Ovary (tissue), 9 donors: ENCODE data around the gene AP4S1. TPM values are rescaled to one million over a fixed set of nuclear protein-coding genes. Genes with fewer than 3 reads are reported as not detected.

ENCODE experiments used
- DNase-seq, 5 donors: peaks; one replicate each; pipeline ENCODE4 v3.0.0-alpha.2; 2019 to 2020
- H3K27ac ChIP-seq, 2 donors: fragments of 200-600 bp; one replicate each; pipeline versions ENCODE4 v1.5.1 to v1.8.0; 2019 to 2022
- H3K27me3 ChIP-seq: fragments of 200-600 bp; one replicate; pipeline ENCODE4 v1.8.0; 2022
- H3K36me3 ChIP-seq: fragments of 200-600 bp; sonication (generic); one replicate; pipeline ENCODE4 v1.5.1; 2019
- H3K4me1 ChIP-seq: one replicate; pipeline ENCODE4 v1.8.1; 2013; ENCODE audit warnings: mild to moderate bottlenecking, moderate library complexity; ENCODE audit not compliant: insufficient read depth
- H3K4me3 ChIP-seq: fragments of 200-600 bp; sonication (generic); one replicate; pipeline ENCODE4 v1.5.1; 2017
- H3K9me3 ChIP-seq, 2 donors: fragments of 200-600 bp in 1 of 2; sonication (generic) in 1 of 2; one replicate each; pipeline versions ENCODE4 v1.5.1 to v1.8.1; 2013 to 2019; ENCODE audit warnings: mild to moderate bottlenecking in 1 of 2, moderate library complexity in 1 of 2
- CTCF ChIP-seq, 3 donors: fragments of 450-650 bp in 2 of 3; fragments of 200-600 bp in 1 of 3; IDR thresholded peaks; one replicate each; pipeline versions ENCODE4 v1.5.1 to v1.8.0; 2016 to 2022; ENCODE audit warnings: antibody characterized with exemption in 3 of 3, mild to moderate bottlenecking in 1 of 3
- EP300 ChIP-seq: sonication (generic); formaldehyde crosslinking; IDR thresholded peaks from one replicate; pipeline ENCODE4 v1.6.1; 2017; ENCODE audit warnings: antibody characterized with exemption
- POLR2A ChIP-seq: fragments of 450-650 bp; IDR thresholded peaks from one replicate; pipeline ENCODE4 v1.6.1; 2017; ENCODE audit warnings: antibody characterized with exemption, mild to moderate bottlenecking, moderate library complexity
- WGBS, 3 donors: extraction: QIAGEN DNeasy Blood & Tissue Kit in 1 of 3; methylation state at CpG; one replicate each; pipeline versions ENCODE4 v1.1.5 to v1.1.7; 2013 to 2017; 5-methylcytosine and 5-hydroxymethylcytosine counted together
- intact Hi-C, 4 donors: fragments of 100-400 bp; cut with DNase I; formaldehyde crosslinking; loops; one replicate each; pipeline versions ENCODE4 v1.11.0 to v1.15.1; 2022 to 2023
- polyA plus RNA-seq, 2 donors: library from polyadenylated mRNA; stranded (reverse); fragments of 200-250 nt in 1 of 2; fragments of 350-450 nt in 1 of 2; fragmentation: Illumina TruSeq in 1 of 2; extraction: RNeasy Lipid Tissue Mini Kit (QIAGEN cat#74804) in 1 of 2; gene quantifications; one replicate each; pipeline ENCODE4 v1.2.3, GENCODE V29; 2013 to 2014
- total RNA-seq, 7 donors: library from RNA; depleted of rRNA in 2 of 7; stranded (reverse); fragments of >200 nt in 2 of 7; fragmentation: NEBNext Ultra II Directional in 3 of 7; extraction: Animal tissue kit (Norgen Biotek cat#: 25700) in 3 of 7; gene quantifications; one replicate each; pipeline versions ENCODE4 v1.1.0 to v1.2.4, GENCODE V29; 2016 to 2023
- donor health status: DM: no; HTN: no; CAD: no; lungs with moderate emphysema.
- donor health status: DM: no; HTN: no; CAD: no.
- donor health status: Bipolar disorder and iron deficiency.
- donor health status: DM: yes; HTN: yes; CAD: no.
- donor health status: DM: no; HTN: no; CAD: no.
- donor health status: DM: yes; HTN: yes; CAD: no.

Gene AP4S1
- total and polyA plus RNA-seq, 9 donors, result 7.9 to 19.3 (median 12.8) TPM

- Histone ChIP-seq H3K27me3 (no peaks in the 10 kb centered on the region), H3K9me3 (no peaks in the 10 kb centered on the region), H3K27ac (no peak overlapping the region), H3K36me3 (no peaks in the 10 kb centered on the region), H3K4me1 (peaks cover 2% of the 10 kb centered on the region), H3K4me3 (no peak overlapping the region)
- no peak for DNase-seq
- TF ChIP-seq EP300, result no peak
- TF ChIP-seq POLR2A, result no peak
- no peak for TF ChIP-seq CTCF (IDR thresholded peaks at IDR 0.05)
- intact Hi-C loops, result no loop called here
- WGBS, 3 donors, result 92 to 94% (median 92%) methylated on average over 5 of the region's 5 CpGs
These were observed 5.0 kb downstream of the AP4S1 start for GRCh38 chr14:31030469-31030868.

GRCh38 chr14:31036552-31036951 lies 11.1 kb downstream of the AP4S1 start:
- Histone ChIP-seq H3K27ac (no peak overlapping the region), H3K4me3 (no peak overlapping the region), H3K9me3 (no peaks in the 10 kb centered on the region), H3K36me3 (no peaks in the 10 kb centered on the region), H3K27me3 (no peaks in the 10 kb centered on the region), H3K4me1 (peaks cover 3% of the 10 kb centered on the region)
- intact Hi-C loops, result no loop called here
- no peak for DNase-seq
- TF ChIP-seq EP300 (no peak), CTCF (IDR thresholded peaks at IDR 0.05) (no peak), POLR2A (no peak)
- WGBS, 3 donors, result 97 to 100% (median 99%) methylated on average over 4 of the region's 4 CpGs

GRCh38 chr14:31037709-31038221 lies 12.3 kb downstream of the AP4S1 start:
- H3K9me3 ChIP-seq, result no peaks in the 10 kb centered on the region
- peaks cover 3% of the 10 kb centered on the region for H3K4me1 ChIP-seq
- no peaks in the 10 kb centered on the region for H3K27me3 ChIP-seq
- H3K36me3 ChIP-seq, result no peaks in the 10 kb centered on the region
- H3K4me3 ChIP-seq, result no peak overlapping the region
- WGBS, 3 donors, result 23 to 45% (median 37%) methylated on average over 1 of the region's 1 CpG
- no peak for TF ChIP-seq EP300
- TF ChIP-seq CTCF (IDR thresholded peaks at IDR 0.05), result no peak
- TF ChIP-seq POLR2A, result no peak
- DNase-seq, result no peak
- intact Hi-C loops, result no loop called here
- H3K27ac ChIP-seq, result no peak overlapping the region

GRCh38 chr14:31038521-31039166 lies 13.2 kb downstream of the AP4S1 start:
- Histone ChIP-seq H3K27ac (no peak overlapping the region), H3K27me3 (no peaks in the 10 kb centered on the region), H3K4me3 (no peak overlapping the region), H3K9me3 (no peaks in the 10 kb centered on the region), H3K4me1 (peaks cover 3% of the 10 kb centered on the region), H3K36me3 (no peaks in the 10 kb centered on the region)
- DNase-seq, result no peak
- TF ChIP-seq CTCF (IDR thresholded peaks at IDR 0.05), result no peak
- TF ChIP-seq POLR2A, result no peak
- no peak for TF ChIP-seq EP300
- intact Hi-C loops, result no loop called here
- WGBS, 3 donors, result 11 to 26% (median 19%) methylated on average over 3 of the region's 3 CpGs
